OCI-M1 (cell line): ENCODE data around the gene SNCB.

ENCODE experiments used
- DNase-seq: peaks from one replicate; lab custom pipeline; 2025; lab: John Stamatoyannopoulos, UW

Gene SNCB

DNA sequence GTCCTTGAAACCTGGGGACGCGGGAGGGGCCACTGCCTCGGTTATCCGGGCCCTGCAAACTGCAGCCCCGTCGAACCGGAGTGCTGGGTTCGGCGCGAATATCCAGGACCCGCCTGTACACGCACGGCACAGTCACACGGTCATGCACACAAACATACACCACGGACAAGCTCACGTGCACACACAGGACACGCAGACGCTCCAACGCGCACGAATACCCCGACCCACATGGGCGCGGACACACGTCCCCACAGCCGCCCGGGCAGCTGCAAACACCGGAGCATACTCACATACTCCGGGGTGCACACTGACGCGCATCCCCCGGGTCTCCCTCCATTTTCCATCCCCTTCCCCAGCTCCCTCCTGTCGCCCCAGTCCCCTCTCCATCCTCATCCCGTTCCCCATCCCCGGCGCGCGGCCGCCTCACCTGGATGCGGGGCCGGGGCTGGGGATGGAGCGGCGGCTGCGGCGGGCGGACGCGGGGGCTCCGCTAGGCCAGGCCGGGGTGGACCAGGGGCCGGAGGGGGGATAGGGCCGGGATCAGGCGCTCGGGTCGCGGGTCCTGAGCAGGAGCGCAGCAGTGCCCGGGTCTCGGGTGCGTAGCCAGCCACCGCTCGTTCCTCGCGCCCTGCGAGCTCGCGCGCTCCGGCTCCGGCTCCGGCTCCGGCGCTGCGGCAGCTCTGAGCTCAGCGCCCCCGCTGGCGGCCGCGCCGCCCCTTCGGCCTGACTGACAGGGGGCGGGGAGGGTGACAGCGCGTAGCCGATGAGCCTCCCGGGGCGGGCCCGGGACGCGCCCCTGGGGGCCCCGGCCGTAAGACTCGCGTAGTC is at the start of gene SNCB, which contains the start of gene EIF4E1B:
Gene SNCB, minus strand, starts transcription at position 682 of the 828 bp plus-strand sequence. CDS start 880 bp downstream, outside the sequence.
Gene EIF4E1B, plus strand, starts transcription at position 823 of the 828 bp plus-strand sequence. CDS start 12,113 bp downstream, outside the sequence.
- no peak for DNase-seq

DNA sequence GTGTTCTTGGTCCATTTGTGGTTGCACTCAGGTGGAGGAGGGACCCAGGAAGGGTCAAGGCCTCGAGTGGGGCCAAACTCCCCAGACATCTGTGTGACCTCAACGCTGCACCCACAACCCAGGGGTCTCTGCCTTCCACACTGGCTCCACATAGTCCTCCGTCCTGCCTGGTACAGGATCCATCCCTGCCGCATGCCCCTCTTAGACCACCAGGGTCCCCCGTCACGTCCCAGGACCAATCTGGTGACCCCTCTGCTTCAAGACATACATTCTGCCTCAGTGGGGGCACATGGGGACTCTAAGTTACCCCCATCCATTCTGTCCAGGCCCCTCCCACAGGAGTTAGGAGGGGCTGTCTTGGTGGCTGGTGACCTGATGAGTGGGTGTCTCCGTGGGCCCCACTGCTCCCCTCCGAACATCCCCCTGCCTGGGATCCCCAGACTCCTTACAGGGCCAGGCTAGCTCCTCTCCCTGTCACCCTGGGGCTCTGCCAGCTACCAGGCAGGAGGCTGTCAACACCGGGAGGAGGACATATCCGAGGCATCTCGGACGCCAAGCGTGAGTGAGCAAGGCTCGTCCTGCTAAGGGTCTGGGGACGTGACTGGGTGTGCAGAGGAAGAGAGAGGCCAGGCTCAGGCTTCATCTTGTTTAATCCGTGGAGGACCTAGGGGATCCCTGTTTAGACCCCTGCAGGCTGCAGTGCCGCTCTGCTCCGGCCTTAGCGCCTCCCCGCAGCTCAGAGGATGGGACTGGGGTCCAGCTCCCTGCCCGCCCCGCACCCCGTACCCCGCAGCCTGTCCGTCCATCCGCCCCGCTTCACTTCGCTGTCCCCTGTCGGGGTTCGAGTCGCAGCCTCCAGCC is 49.3 kb upstream of the SNCB start:
- DNase-seq = no peak

GRCh38 chr5:176678584-176678983 is 48.2 kb upstream of the SNCB start:
- no peak for DNase-seq

DNA sequence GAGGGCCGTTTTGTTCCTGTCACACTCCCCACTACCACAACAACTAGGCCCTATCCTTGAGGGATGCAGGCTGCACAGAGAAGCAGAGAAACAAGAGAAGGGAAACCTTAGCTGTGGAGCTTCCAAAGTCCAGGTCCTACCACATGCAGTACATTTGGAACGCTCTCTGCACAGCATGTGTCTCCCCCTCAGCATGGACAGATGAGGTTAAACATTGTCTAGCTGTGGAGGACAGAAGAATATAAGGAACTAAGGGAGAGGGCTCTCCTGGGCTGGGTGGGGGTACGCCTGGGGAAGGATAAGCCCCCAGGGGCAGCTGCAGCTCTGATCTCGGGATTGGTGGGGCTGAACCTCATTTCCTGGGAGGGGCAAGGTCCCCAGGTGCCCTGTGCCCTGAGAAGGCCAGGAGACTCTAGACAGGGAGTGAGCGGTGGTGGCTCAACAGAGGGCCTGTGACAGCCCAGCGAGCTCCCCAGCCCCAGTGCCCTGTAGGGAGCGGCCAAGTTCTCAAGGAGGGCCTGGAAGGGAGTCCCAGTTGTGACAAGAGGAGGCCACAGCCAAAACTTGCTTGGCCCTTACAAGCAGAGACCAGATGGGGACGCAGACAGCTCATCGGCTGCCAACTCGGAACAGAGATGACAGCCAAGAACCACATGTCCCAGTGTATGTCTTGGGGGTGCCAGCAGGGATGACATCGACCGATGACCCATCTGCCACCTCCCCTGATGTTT is 47.0 kb upstream of the SNCB start:
- DNase-seq = no peak

- peak; percentile 29 for DNase-seq
Measured at GRCh38 chr5:176676361-176676824, 46.1 kb upstream of the SNCB start.

DNA sequence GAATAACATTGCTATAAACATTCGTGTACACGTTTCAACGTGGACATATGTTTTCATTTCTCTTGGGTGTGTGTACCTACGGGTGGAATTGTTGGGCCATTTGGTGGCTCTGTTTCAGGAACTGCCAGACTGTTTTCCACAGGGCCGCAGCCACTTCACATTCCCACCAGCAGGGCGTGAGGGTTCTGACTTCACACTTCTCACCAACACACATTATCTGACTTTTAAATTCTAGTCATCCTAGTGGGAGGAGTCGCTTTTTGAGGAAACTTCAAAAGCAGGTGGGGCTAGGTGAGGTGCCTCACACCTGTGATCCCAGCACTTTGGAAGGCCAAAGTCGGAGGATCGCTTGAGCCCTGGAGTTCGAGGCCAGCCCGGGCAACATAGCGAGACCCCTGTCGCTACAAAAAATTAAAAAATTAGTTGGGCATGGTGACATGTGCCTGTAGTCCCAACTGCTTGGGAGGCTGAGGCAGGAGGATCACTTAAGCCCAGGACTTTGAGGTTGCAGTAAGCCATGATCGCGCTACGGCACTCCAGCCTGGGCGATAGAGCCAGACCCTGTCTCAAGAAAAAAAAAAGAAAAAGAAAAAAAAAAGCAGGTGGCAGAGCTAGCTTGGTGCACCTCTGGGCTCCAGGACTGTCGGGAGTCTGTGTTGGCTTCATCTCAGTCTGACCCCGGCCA is 45.5 kb upstream of the SNCB start:
- DNase-seq = no peak

- no peak for DNase-seq
Measured at GRCh38 chr5:176674799-176675198, 44.5 kb upstream of the SNCB start.

GRCh38 chr5:176673651-176674583 is 43.6 kb upstream of the SNCB start:
- DNase-seq = no peak

- no peak for DNase-seq
Measured at GRCh38 chr5:176671890-176672747, 41.8 kb upstream of the SNCB start.

- DNase-seq = no peak
Measured at GRCh38 chr5:176671399-176671798, 41.1 kb upstream of the SNCB start.

DNA sequence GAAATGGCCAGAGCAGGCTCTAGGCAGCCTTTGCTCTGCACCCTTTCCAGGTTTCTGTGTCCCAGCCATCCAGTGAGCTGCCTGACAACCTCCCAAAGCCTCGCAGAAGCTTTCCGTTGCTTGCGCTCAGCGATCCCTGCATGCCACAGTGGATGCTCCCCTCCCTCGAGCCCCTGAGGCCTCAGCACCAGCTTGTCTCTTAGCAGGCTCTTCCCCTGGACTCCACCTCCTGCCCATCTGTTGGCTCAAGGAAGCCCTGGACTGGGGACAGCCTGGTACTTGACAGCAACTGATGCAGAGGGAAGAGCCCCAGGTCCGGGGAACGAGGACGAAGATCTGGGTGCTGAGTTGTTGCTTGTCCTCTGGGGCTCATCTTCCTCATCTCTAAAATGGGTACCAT is 40.1 kb upstream of the SNCB start:
- no peak for DNase-seq

DNA sequence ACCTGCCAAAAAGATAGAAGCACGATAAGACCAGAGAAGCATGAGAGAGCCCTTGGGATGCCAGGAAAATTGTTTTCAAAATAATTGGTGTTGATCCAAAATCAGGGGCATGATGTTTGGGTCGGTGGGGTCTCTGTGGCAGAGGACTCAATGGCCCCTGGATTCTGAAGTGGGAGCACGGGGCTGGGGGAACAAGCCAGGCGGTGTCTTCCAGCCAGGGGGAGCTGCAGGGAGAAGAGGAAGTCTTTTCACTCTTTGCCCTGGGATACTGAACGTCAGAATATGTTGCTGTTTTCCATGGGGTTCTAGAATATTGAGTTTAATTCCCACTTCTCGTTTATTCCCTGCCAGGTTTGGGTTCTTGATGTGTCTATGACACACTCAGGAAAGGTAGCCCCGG is 37.3 kb upstream of the SNCB start:
- no peak for DNase-seq

- no peak for DNase-seq
Measured at GRCh38 chr5:176665517-176665916, 35.2 kb upstream of the SNCB start.

DNA sequence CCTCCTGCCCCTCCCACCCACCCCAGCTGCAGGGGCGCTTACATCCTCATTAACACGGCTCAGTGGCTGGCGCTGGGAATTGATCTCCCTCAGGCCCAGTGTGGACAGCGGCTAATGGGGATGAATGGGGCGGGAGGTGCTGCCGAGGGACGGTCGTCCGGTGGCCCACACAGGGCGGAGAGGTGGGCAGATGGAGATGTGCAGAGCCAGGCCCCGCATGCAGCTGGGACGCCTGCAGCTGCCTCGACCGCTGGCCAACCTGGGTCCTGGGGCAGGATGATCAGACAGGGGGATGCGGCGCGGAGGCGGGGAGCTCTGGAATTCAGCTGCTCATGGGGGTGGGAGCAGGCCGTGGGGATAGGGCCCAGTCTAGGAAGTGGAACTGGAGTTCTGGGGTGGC is 34.6 kb upstream of the SNCB start:
- no peak for DNase-seq

DNA sequence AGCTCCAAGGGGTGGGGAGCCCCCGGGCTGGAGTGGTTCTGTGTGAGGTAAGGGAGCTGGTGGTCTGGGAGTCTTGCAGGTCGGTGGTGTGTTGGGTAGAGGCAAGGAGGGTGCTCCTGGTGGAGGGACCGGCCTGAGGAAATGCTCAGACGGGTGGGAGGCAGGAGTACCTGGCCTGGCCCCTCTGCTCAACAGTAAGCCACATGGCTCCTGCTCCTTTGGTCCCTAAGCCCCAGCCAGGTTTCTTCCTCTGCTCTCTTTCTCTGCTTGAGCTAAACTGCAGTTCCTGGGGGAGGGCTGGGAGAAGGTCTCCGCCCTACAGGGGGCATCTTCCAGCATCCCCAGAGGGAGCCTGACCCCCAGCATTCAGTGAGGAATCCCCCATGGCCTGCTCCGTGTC is 34.1 kb upstream of the SNCB start:
- DNase-seq = no peak

GRCh38 chr5:176663566-176663965 is 33.2 kb upstream of the SNCB start:
- DNase-seq = no peak

DNA sequence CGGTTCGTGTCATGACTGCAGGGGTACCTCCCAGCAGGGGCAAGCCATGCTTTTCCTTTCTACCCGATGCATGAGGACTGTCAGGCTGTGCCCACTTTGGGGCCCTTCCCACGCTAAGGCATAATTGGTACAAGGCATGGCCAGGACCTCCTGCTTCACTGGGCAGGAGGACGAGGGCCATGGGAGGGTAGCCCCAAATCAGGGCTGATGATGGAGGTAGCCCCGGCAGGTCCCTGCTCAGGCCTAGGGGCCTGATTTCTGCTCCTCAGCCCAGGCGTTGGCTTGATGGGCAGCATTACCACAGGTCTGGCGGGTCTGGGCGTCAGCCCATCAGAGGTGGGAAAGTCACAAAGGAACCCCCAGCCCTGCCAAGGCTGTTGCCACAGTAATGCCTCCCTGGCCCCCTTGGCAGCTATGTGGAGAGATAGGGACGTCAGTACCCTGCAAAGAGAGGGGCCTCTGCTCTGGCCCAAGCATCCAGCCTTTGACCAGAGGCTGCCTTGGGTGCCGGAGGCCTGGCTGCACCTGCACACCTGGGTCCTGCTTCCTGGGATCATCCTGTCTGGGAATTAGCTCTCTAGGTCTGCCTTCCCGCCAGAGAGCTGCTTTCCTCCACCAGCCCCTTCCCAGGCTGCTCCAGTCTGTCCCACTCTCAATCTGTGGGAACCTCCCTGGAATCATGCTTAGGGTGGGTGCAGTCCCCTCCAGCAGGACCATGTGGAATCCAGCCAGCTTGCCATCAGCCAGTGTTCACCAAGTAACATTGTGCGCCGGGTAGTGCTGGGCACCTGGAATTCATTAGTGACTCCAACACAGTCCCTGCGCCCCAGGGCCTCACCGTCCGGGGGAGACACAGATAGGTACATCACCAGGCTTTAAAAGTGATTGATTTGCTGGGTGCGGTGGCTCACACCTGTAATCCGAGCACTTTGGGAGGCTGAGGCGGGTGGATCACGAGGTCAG is 32.3 kb upstream of the SNCB start:
- no peak for DNase-seq

GRCh38 chr5:176661676-176662075 is 31.3 kb upstream of the SNCB start:
- DNase-seq = no peak
